Neural cell (in vitro differentiated cells): ENCODE results near the gene FCN3.

ENCODE experiments used
- CTCF ChIP-seq: fragments of 450-650 bp; IDR thresholded peaks from 2 replicates; pipeline ENCODE4 v1.5.1; 2014; ENCODE audit warnings: antibody characterized with exemption, mild to moderate bottlenecking, moderate library complexity; ENCODE audit not compliant: poor library complexity, severe bottlenecking
- POLR2AphosphoS5 ChIP-seq: IDR thresholded peaks from 2 replicates; pipeline ENCODE4 v1.6.1; 2012
- REST ChIP-seq: IDR thresholded peaks from 2 replicates; pipeline ENCODE4 v1.6.1; 2012; ENCODE audit warnings: borderline replicate concordance

DNA sequence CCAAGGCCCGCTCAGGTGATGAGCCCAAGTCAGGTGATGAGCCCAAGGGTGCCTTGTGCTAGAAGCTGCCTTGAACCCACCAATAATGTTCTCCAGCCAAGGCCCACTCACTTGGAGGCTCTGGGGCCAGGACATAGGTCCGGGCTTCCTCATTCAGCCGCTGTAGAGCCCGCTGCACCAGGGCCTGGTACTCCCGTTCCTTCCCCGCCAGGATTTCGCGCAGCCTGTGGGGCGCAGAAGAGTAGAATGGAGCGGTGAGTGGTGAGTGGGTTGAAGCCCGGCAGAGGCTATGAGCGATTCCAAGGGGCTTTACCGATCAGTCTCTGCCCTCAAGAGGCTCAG lies 18.4 kb downstream of the FCN3 start:
- TF ChIP-seq CTCF, result no peak
- no peak for TF ChIP-seq REST
- TF ChIP-seq POLR2AphosphoS5, result no peak
